ENCODE data around the gene DYNC2I2. TPM values are rescaled to one million over a fixed set of nuclear protein-coding genes. Genes with fewer than 3 reads are reported as not detected.

Gene DYNC2I2
- total RNA-seq, 1 experiment from 2014 or later = 71.1 TPM

GRCh38 chr9:128696923-128697707, 40.5 kb upstream of the DYNC2I2 start (continued):
- TF ChIP-seq STAT6 (CRISPR knock-in tag; conservative IDR thresholded peaks at IDR 0.05; ENCODE audit: low read depth) (no peak), ARID4B (CRISPR knock-in tag; IDR thresholded peaks at IDR 0.05; ENCODE audit: borderline replicate concordance) (no peak), SMAD4 (CRISPR knock-in tag; IDR thresholded peaks at IDR 0.05) (no peak), ZNF416 (CRISPR knock-in tag; IDR thresholded peaks at IDR 0.05) (peak; percentile 9; the same call in 1 of the 2 replicates), E2F1 (CRISPR knock-in tag; IDR thresholded peaks at IDR 0.05) (no peak), SMAD3 (CRISPR knock-in tag; IDR thresholded peaks at IDR 0.05; ENCODE audit: borderline replicate concordance) (no peak), OVOL2 (CRISPR knock-in tag; IDR thresholded peaks at IDR 0.05; ENCODE audit: borderline replicate concordance) (no peak), ZNF532 (CRISPR knock-in tag; IDR thresholded peaks at IDR 0.05; ENCODE audit: borderline replicate concordance) (peak; percentile 32; the same call in 1 of the 2 replicates), RORB (CRISPR knock-in tag; IDR thresholded peaks at IDR 0.05) (no peak), TEAD1 (CRISPR knock-in tag; IDR thresholded peaks at IDR 0.05) (no peak), RELA (CRISPR knock-in tag; IDR thresholded peaks at IDR 0.05; ENCODE audit: borderline replicate concordance) (no peak), NFATC4 (CRISPR knock-in tag; IDR thresholded peaks at IDR 0.05) (peak; percentile 13), ATF1 (CRISPR knock-in tag; IDR thresholded peaks at IDR 0.05) (no peak), ZNF671 (CRISPR knock-in tag; IDR thresholded peaks at IDR 0.05) (peak; percentile 10; the same call in 1 of the 2 replicates), GRHL2 (CRISPR knock-in tag; IDR thresholded peaks at IDR 0.05; ENCODE audit: insufficient replicate concordance, severe bottlenecking) (no peak)

All from WTC11 (cell line).